Measurements from ENCODE around the gene TSGA10IP.

DNA sequence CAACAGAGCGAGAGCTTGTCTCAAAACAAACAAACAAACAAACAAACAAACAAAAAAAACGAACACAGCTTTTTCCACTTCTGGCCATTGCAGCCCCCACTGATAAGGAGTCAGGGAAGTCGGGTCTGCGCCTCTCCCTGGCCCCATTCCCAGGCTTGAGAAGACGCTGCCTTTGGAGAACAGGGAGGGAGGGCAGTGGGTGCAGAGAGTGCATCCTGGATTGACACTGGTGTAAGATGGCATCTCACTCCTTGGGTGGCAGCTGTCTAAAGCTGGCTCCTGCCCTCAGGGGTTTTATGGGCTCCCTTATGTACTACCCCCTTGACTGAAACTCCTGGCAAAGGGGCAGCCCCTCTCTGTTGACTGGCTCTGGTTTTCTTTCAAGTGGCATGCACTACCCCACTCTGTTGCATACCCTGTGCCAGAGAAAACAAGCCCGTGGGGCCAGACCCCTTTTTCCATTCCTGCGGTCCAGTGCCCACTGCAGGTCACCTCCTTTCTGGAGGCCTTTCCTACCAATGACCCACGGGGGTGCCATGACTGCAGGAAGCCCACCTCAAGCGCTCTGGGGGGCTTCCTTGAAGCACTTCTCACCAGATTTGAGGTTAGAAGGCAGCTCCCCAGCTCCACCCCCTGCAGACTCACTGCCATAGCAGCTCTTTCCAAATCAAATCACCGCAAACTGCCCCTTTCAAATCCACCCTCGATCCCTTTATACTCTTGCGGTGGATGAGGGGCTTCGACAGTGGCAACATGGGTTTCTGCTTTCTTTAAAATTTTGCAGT is 13.3 kb upstream of the TSGA10IP start:
- TF ChIP-seq, protein P1, sequence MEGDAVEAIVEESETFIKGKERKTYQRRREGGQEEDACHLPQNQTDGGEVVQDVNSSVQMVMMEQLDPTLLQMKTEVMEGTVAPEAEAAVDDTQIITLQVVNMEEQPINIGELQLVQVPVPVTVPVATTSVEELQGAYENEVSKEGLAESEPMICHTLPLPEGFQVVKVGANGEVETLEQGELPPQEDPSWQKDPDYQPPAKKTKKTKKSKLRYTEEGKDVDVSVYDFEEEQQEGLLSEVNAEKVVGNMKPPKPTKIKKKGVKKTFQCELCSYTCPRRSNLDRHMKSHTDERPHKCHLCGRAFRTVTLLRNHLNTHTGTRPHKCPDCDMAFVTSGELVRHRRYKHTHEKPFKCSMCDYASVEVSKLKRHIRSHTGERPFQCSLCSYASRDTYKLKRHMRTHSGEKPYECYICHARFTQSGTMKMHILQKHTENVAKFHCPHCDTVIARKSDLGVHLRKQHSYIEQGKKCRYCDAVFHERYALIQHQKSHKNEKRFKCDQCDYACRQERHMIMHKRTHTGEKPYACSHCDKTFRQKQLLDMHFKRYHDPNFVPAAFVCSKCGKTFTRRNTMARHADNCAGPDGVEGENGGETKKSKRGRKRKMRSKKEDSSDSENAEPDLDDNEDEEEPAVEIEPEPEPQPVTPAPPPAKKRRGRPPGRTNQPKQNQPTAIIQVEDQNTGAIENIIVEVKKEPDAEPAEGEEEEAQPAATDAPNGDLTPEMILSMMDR (IDR thresholded peaks at IDR 0.05) = no peak
- no peak for TF ChIP-seq POLR2A (IDR thresholded peaks at IDR 0.05)

Data from heart left ventricle (tissue), 13 donors.